HCT116 (cell line): ENCODE measurements around the gene LIN9. TPM values are rescaled to one million over a fixed set of nuclear protein-coding genes. Genes with fewer than 3 reads are reported as not detected.

Source experiments
- ATAC-seq: fragments of 200-7000 bp; cut with Tn5 transposase; 2 replicates; pipeline ENCODE4 v1.9.1; 2020; ENCODE audit warnings: mild to moderate bottlenecking, moderate library complexity
- BruUV-seq: library from RNA; stranded (reverse); fragments of 400-500 nt; replicated peaks from 2 replicates; lab custom pipeline; 2021; lab: Mats Ljungman, UMichigan
- CTCF ChIA-PET: fragments of 300-600 bp; sonication (Branson Sonifier 250); formaldehyde crosslinking; loops from one replicate; lab custom pipeline; 2021; ENCODE audit warnings: antibody characterized with exemption; lab: Charles Lee
- POLR2A ChIA-PET: fragments of 300-600, 350-600 bp; sonication (Branson Sonifier 250); formaldehyde crosslinking; loops from one replicate; lab custom pipeline; 2021; ENCODE audit warnings: antibody characterized with exemption; lab: Charles Lee
- RAD21 ChIA-PET, 2 experiments: fragments of 300-600 bp; sonication (Branson Sonifier 250); formaldehyde crosslinking; loops; one replicate each; lab custom pipeline; 2023; ENCODE audit warnings: low total read pairs in 2 of 2; ENCODE audit not compliant: uncharacterized antibody in 2 of 2, unreplicated experiment in 2 of 2, low non-redundant PET in 1 of 2; lab: Charles Lee
- DNase-seq: peaks from one replicate; pipeline ENCODE4 v3.0.0-alpha.2; 2010; ENCODE audit warnings: low read depth, low spot score
- H2AFZ ChIP-seq: fragments of 200-600 bp; shearing (Covaris generic), sonication (generic); 2 replicates; pipeline ENCODE4 v1.6.1; 2017; ENCODE audit warnings: low read depth, mixed run types, mixed read lengths, antibody characterized with exemption, low read length; ENCODE audit not compliant: poor library complexity, severe bottlenecking
- H3K27ac ChIP-seq: 2 replicates; pipeline ENCODE4 v1.5.1; 2012; ENCODE audit warnings: low read depth, low read length
- H3K27me3 ChIP-seq: fragments of 200-600 bp; sonication (generic); 2 replicates; pipeline ENCODE4 v1.6.1; 2016; ENCODE audit warnings: mixed run types, low read length, mixed read lengths; ENCODE audit not compliant: insufficient read depth
- H3K36me3 ChIP-seq, 2 experiments: fragments of 200-500 bp in 1 of 2; fragments of 200-600 bp in 1 of 2; sonication (Bioruptor generic) in 1 of 2; sonication (generic) in 1 of 2; 2 replicates each; pipeline versions ENCODE4 v1.5.1 to v1.6.1; 2014 to 2016; ENCODE audit warnings: low read length in 2 of 2, inconsistent platforms in 1 of 2, mixed read lengths in 1 of 2, mixed run types in 1 of 2; ENCODE audit not compliant: insufficient read depth in 2 of 2, control insufficient read depth in 1 of 2
- H3K4me1 ChIP-seq, 2 experiments: fragments of 200-600 bp in 1 of 2; sonication (generic) in 1 of 2; 2 replicates each; pipeline versions ENCODE4 v1.5.1 to v1.6.1; 2012 to 2017; ENCODE audit warnings: low read length in 2 of 2, inconsistent platforms in 1 of 2, mild to moderate bottlenecking in 1 of 2, mixed read lengths in 1 of 2, mixed run types in 1 of 2, moderate library complexity in 1 of 2; ENCODE audit not compliant: insufficient read depth in 2 of 2, control insufficient read depth in 1 of 2
- H3K4me2 ChIP-seq: fragments of 200-600 bp; sonication (generic); 2 replicates; pipeline ENCODE4 v1.6.1; 2017; ENCODE audit warnings: mixed run types, low read length, mixed read lengths
- H3K4me3 ChIP-seq, 2 experiments: fragments of 200-600 bp in 1 of 2; sonication (generic) in 1 of 2; replicated peaks in 1 of 2; 2 replicates each; pipeline ENCODE4 v1.5.1; 2011 to 2016; ENCODE audit warnings: low read length in 2 of 2, control low read depth in 1 of 2, low read depth in 1 of 2, mild to moderate bottlenecking in 1 of 2, mixed read lengths in 1 of 2, mixed run types in 1 of 2
- H3K79me2 ChIP-seq: fragments of 200-600 bp; sonication (generic); 2 replicates; pipeline ENCODE4 v1.6.1; 2017; ENCODE audit warnings: mild to moderate bottlenecking, mixed run types, low read length, moderate library complexity, mixed read lengths; ENCODE audit not compliant: insufficient read depth
- H3K9ac ChIP-seq: fragments of 200-600 bp; sonication (generic); 2 replicates; pipeline ENCODE4 v1.6.1; 2016; ENCODE audit warnings: low read length, mixed read lengths
- H3K9me2 ChIP-seq: fragments of 200-600 bp; sonication (generic), shearing (Covaris generic); 2 replicates; pipeline ENCODE4 v1.6.1; 2017; ENCODE audit warnings: mixed run types, mild to moderate bottlenecking, moderate library complexity; ENCODE audit not compliant: insufficient read depth
- H3K9me3 ChIP-seq, 2 experiments: fragments of 200-500 bp in 1 of 2; fragments of 200-600 bp in 1 of 2; sonication (Bioruptor generic) in 1 of 2; sonication (generic) in 1 of 2; 2 replicates each; pipeline ENCODE4 v1.6.1; 2014 to 2017; ENCODE audit warnings: low read length in 2 of 2, mixed read lengths in 2 of 2, inconsistent platforms in 1 of 2, low read depth in 1 of 2, mild to moderate bottlenecking in 1 of 2, mixed run types in 1 of 2, moderate library complexity in 1 of 2; ENCODE audit not compliant: control insufficient read depth in 1 of 2, insufficient read depth in 1 of 2
- H4K20me1 ChIP-seq: fragments of 200-600 bp; sonication (generic), shearing (Covaris generic); 2 replicates; pipeline ENCODE4 v1.6.1; 2017; ENCODE audit warnings: mixed run types, mild to moderate bottlenecking, moderate library complexity; ENCODE audit not compliant: insufficient read depth
- ATF3 ChIP-seq: IDR thresholded peaks from 2 replicates; pipeline ENCODE4 v1.6.1; 2012
- FOSL1 ChIP-seq: IDR thresholded peaks from 2 replicates; pipeline ENCODE4 v1.6.1; 2012; ENCODE audit warnings: low read depth
- POLR2A ChIP-seq: IDR thresholded peaks from 2 replicates; pipeline ENCODE4 v1.7.0; 2011; ENCODE audit warnings: borderline replicate concordance; ENCODE audit not compliant: insufficient read depth, insufficient read length; ENCODE audit errors: extremely low read depth
- REST ChIP-seq: IDR thresholded peaks from 2 replicates; pipeline ENCODE4 v1.6.1; 2012; ENCODE audit warnings: low read depth
- SIN3A ChIP-seq: IDR thresholded peaks from 2 replicates; pipeline ENCODE4 v1.6.1; 2012; ENCODE audit warnings: low read depth
- YY1 ChIP-seq: IDR thresholded peaks from 2 replicates; pipeline ENCODE4 v1.6.1; 2011; ENCODE audit warnings: low read length, low read depth, moderate library complexity, mild to moderate bottlenecking; ENCODE audit not compliant: insufficient replicate concordance; ENCODE audit errors: extremely low read depth
- ZBTB33 ChIP-seq: IDR thresholded peaks from 2 replicates; pipeline ENCODE4 v1.6.1; 2011; ENCODE audit warnings: mild to moderate bottlenecking, low read length, moderate library complexity; ENCODE audit not compliant: insufficient replicate concordance; ENCODE audit errors: extremely low read depth
- ZNF274 ChIP-seq: fragments of 200-500 bp; sonication (Bioruptor generic); IDR thresholded peaks from 2 replicates; pipeline ENCODE4 v1.6.1; 2014; ENCODE audit warnings: mild to moderate bottlenecking, low read depth, low read length, inconsistent platforms
- intact Hi-C: fragments of 100-400 bp; cut with micrococcal nuclease; formaldehyde crosslinking; loops from 2 replicates; pipeline ENCODE4 v1.10.0; 2022
- total RNA-seq: library from RNA; stranded (reverse); gene quantifications from one replicate; pipeline ENCODE4 v1.2.1, GENCODE V29; 2021; ENCODE audit not compliant: unreplicated experiment

The LIN9 gene
- total RNA-seq, 1 experiment from 2014 or later = 9.3 TPM

- POLR2A ChIA-PET = no interaction called here
- Histone ChIP-seq H3K36me3 (no peaks in the 10 kb centered on the region), H3K4me1 (peaks cover 3 to 7% of the 10 kb centered on the region in 2 experiments; a peak in 3 of 4 replicates), H3K4me2 (no peak overlapping the region), H3K27ac (no peak overlapping the region), H3K79me2 (no peaks in the 10 kb centered on the region), H4K20me1 (no peaks in the 10 kb centered on the region), H3K4me3 (no peak overlapping the region), H3K9me2 (no peaks in the 10 kb centered on the region), H2AFZ (no peak overlapping the region), H3K9me3 (no peaks in the 10 kb centered on the region), H3K9ac (no peak overlapping the region), H3K27me3 (no peaks in the 10 kb centered on the region)
- RAD21 ChIA-PET = no interaction called here
- ATAC-seq = no peak
- TF ChIP-seq POLR2A (no peak), SIN3A (no peak), ATF3 (no peak), ZNF274 (no peak), REST (no peak), FOSL1 (no peak), ZBTB33 (no peak), YY1 (no peak)
- DNase-seq = no peak
- CTCF ChIA-PET = no interaction called here
- BruUV-seq = no TSS peak
- intact Hi-C loops = no loop called here
These were observed 28.4 kb upstream of the LIN9 start for GRCh38 chr1:226337276-226337875.
